Activated CD4-positive, alpha-beta T cell treated with anti-CD3 and anti-CD28 coated beads, Interleukin-2, amount 50 U/mL, for 48 hours (primary cell): ENCODE results near the gene NYAP1.
A peak's percentile ranks its signal among the peaks of the same experiment; 100 is the strongest.

Experiments used
- DNase-seq, 2 experiments: peaks; one replicate each; pipeline ENCODE4 v3.0.0-alpha.2; 2020

Gene NYAP1

GRCh38 chr7:100464210-100464660, 19.5 kb upstream of the NYAP1 start, which contains the start of gene SPACDR:
Gene SPACDR, minus strand, starts transcription at chr7:100464260. Its CDS starts 235 bp downstream, at chr7:100464025.
- no peak for DNase-seq

GRCh38 chr7:100464791-100465190, 18.9 kb upstream of the NYAP1 start:
- no peak for DNase-seq

- DNase-seq: no peak
These were observed 18.4 kb upstream of the NYAP1 start for GRCh38 chr7:100465299-100465698.

GRCh38 chr7:100465702-100466311, 17.9 kb upstream of the NYAP1 start:
- no peak for DNase-seq

GRCh38 chr7:100466653-100467605, 16.8 kb upstream of the NYAP1 start:
- DNase-seq: no peak

- no peak for DNase-seq
These were observed 15.9 kb upstream of the NYAP1 start for GRCh38 chr7:100467638-100468373.

GRCh38 chr7:100469227-100470044, 14.3 kb upstream of the NYAP1 start:
- DNase-seq: peak; percentile 89 to 90

- no peak for DNase-seq
These were observed 12.7 kb upstream of the NYAP1 start for GRCh38 chr7:100471021-100471420.

GRCh38 chr7:100472121-100472851, 11.4 kb upstream of the NYAP1 start:
- DNase-seq: no peak

GRCh38 chr7:100472854-100473499, 10.8 kb upstream of the NYAP1 start:
- DNase-seq: peak in 1 of 2 experiments; percentile 32

- peak in 1 of 2 experiments; percentile 24 for DNase-seq
These were observed 8.2 kb upstream of the NYAP1 start for GRCh38 chr7:100475549-100475948.

- no peak for DNase-seq
These were observed 7.5 kb upstream of the NYAP1 start for GRCh38 chr7:100476101-100476780.

GRCh38 chr7:100476903-100477870, 6.5 kb upstream of the NYAP1 start:
- peak; percentile 58 to 69 for DNase-seq

- peak in 1 of 2 experiments; percentile 28 for DNase-seq
These were observed 5.9 kb upstream of the NYAP1 start for GRCh38 chr7:100477871-100478267.

GRCh38 chr7:100478958-100479660, 4.6 kb upstream of the NYAP1 start, which contains the start of gene TSC22D4:
Gene TSC22D4, minus strand, starts transcription at chr7:100479214. Its CDS starts 1,176 bp downstream, at chr7:100478038.
- DNase-seq: peak; percentile 93 to 94

- DNase-seq: no peak
These were observed 2.3 kb upstream of the NYAP1 start for GRCh38 chr7:100481466-100481865.

GRCh38 chr7:100482728-100483089, 1.0 kb upstream of the NYAP1 start:
- DNase-seq: no peak

- DNase-seq: peak; percentile 84
These were observed 521 bp upstream of the NYAP1 start for GRCh38 chr7:100483090-100483721.
